HepG2 (cell line): ENCODE measurements around the gene DHX34. TPM values are rescaled to one million over a fixed set of nuclear protein-coding genes. Genes with fewer than 3 reads are reported as not detected.
A peak's percentile ranks its signal among the peaks of the same experiment; 100 is the strongest.
"Not testable (repeated sequence)": the region's sequence is repeated elsewhere in the genome, so short reads cannot be mapped to it uniquely, and the experiment has no call there.

Source experiments
- ATAC-seq: fragments of 200-7000 bp; cut with Tn5 transposase; 3 replicates; pipeline ENCODE4 v1.9.1; 2020; ENCODE audit warnings: mild to moderate bottlenecking, moderate library complexity
- BruUV-seq: library from RNA; stranded (reverse); fragments of 400-500 nt; replicated peaks from 2 replicates; lab custom pipeline; 2021; lab: Mats Ljungman, UMichigan
- CTCF ChIA-PET: fragments of 300-600 bp; formaldehyde crosslinking; extraction: SDS; loops from one replicate; lab custom pipeline; 2021; ENCODE audit warnings: low total read pairs, inconsistent platforms, low intra/inter-chr PET ratio; lab: Yijun Ruan, JAX
- POLR2A ChIA-PET: fragments of 350-600 bp; sonication (Branson Sonifier 250); formaldehyde crosslinking; loops from one replicate; lab custom pipeline; 2020; ENCODE audit warnings: antibody characterized with exemption, inconsistent platforms; lab: Yijun Ruan, JAX
- DNase-seq: peaks from one replicate; pipeline ENCODE4 v3.0.0-alpha.2; 2015; ENCODE audit warnings: low spot score
- FAIRE-seq: peaks from 3 replicates; lab custom pipeline; 2011; peaks lifted over from hg19 to GRCh38; lab: Jason Lieb, UNC
- H2AFZ ChIP-seq: one replicate; pipeline ENCODE4 v1.6.1; 2011; ENCODE audit warnings: low read length, inconsistent platforms
- H3K27ac ChIP-seq: fragments of 300-600 bp; 3 replicates; pipeline ENCODE4 v1.8.0; 2011; ENCODE audit warnings: mixed run types, mild to moderate bottlenecking, mixed read lengths, low read length, inconsistent platforms; ENCODE audit not compliant: insufficient read depth; ENCODE audit errors: extremely low read length
- H3K27me3 ChIP-seq, 2 experiments: fragments of 200-600 bp in 1 of 2; 2 replicates in 1 of 2; 3 replicates in 1 of 2; pipeline versions ENCODE4 v1.6.0 to v1.8.0; 2011; ENCODE audit warnings: low read length in 2 of 2, mild to moderate bottlenecking in 2 of 2, moderate library complexity in 2 of 2, inconsistent platforms in 1 of 2; ENCODE audit not compliant: insufficient read depth in 2 of 2, control insufficient read depth in 1 of 2
- H3K36me3 ChIP-seq, 2 experiments: fragments of 200-600 bp in 1 of 2; replicated peaks in 1 of 2; 2 replicates in 1 of 2; 3 replicates in 1 of 2; pipeline versions ENCODE4 v1.5.1 to v1.8.0; 2011; ENCODE audit warnings: low read length in 2 of 2, inconsistent platforms in 1 of 2; ENCODE audit not compliant: insufficient read depth in 2 of 2, control insufficient read depth in 1 of 2
- H3K4me1 ChIP-seq: 2 replicates; pipeline ENCODE4 v1.5.1; 2012; ENCODE audit warnings: low read length, inconsistent platforms; ENCODE audit not compliant: insufficient read depth
- H3K4me2 ChIP-seq: 2 replicates; pipeline ENCODE4 v1.6.0; 2011; ENCODE audit warnings: low read depth, low read length, inconsistent platforms
- H3K4me3 ChIP-seq, 3 experiments: fragments of 200-600 bp in 1 of 3; sonication (generic), shearing (Covaris generic) in 1 of 3; replicated peaks in 1 of 3; 2 replicates each; pipeline ENCODE4 v1.5.1; 2011 to 2016; ENCODE audit warnings: low read length in 3 of 3, inconsistent platforms in 2 of 3, low read depth in 2 of 3, mild to moderate bottlenecking in 2 of 3, control low read depth in 1 of 3, mixed read lengths in 1 of 3; ENCODE audit not compliant: insufficient read depth in 1 of 3
- H3K79me2 ChIP-seq: one replicate; pipeline ENCODE4 v1.6.1; 2011; ENCODE audit warnings: low read length, inconsistent platforms; ENCODE audit not compliant: insufficient read depth
- H3K9ac ChIP-seq: 2 replicates; pipeline ENCODE4 v1.6.0; 2011; ENCODE audit warnings: mild to moderate bottlenecking, low read depth, low read length, inconsistent platforms; ENCODE audit not compliant: insufficient read depth
- H3K9me3 ChIP-seq: 2 replicates; pipeline ENCODE4 v1.5.1; 2012; ENCODE audit warnings: mild to moderate bottlenecking, low read length
- H4K20me1 ChIP-seq: 2 replicates; pipeline ENCODE4 v1.6.0; 2011; ENCODE audit warnings: inconsistent platforms, mild to moderate bottlenecking, low read length, moderate library complexity; ENCODE audit not compliant: insufficient read depth
- ADNP ChIP-seq: sonication (generic); formaldehyde crosslinking; IDR thresholded peaks from 2 replicates; pipeline ENCODE4 v1.4.0; 2020; ENCODE audit warnings: missing genetic modification reagents
- ELF3 ChIP-seq: IDR thresholded peaks from 2 replicates; pipeline ENCODE4 v1.6.1; 2016; ENCODE audit warnings: missing genetic modification reagents, missing compliant biosample characterization
- ETV5 ChIP-seq: IDR thresholded peaks from 2 replicates; pipeline ENCODE4 v1.6.1; 2018; ENCODE audit warnings: missing biosample characterization, missing genetic modification reagents, inconsistent platforms, borderline replicate concordance
- GABPA ChIP-seq, 2 experiments: IDR thresholded peaks; 2 replicates each; pipeline ENCODE4 v1.6.1; 2011 to 2016; ENCODE audit warnings: low read depth in 2 of 2, low read length in 1 of 2, missing biosample characterization in 1 of 2, missing genetic modification characterization in 1 of 2
- TFAP4 ChIP-seq: sonication (generic); IDR thresholded peaks from 2 replicates; pipeline ENCODE4 v1.6.1; 2016; ENCODE audit warnings: low read depth, borderline replicate concordance
- ZNF281 ChIP-seq: sonication (generic); formaldehyde crosslinking; IDR thresholded peaks from 2 replicates; pipeline ENCODE4 v1.4.0; 2020; ENCODE audit warnings: missing genetic modification reagents, borderline replicate concordance
- ZNF768 ChIP-seq: sonication (generic); formaldehyde crosslinking; IDR thresholded peaks from 2 replicates; pipeline ENCODE4 v1.4.0; 2020; ENCODE audit warnings: missing genetic modification reagents
- ZNF770 ChIP-seq: sonication (generic); formaldehyde crosslinking; IDR thresholded peaks from 2 replicates; pipeline ENCODE4 v1.5.0; 2020; ENCODE audit warnings: mild to moderate bottlenecking, missing genetic modification reagents
- WGBS: methylation state at CpG from one replicate; pipeline ENCODE4 v1.1.6; 2017; ENCODE audit warnings: low lambda C conversion rate; 5-methylcytosine and 5-hydroxymethylcytosine counted together
- in situ Hi-C: cut with HindIII; loops from 2 replicates; pipeline ENCODE4 v1.10.0; 2017; ENCODE audit warnings: low pct_unique_long_range_greater_than_20kb; ENCODE audit not compliant: extremely low pct_ligation_motif_present
- intact Hi-C: fragments of 100-400 bp; cut with micrococcal nuclease; formaldehyde crosslinking; loops from one replicate; pipeline ENCODE4 v1.10.0; 2022; ENCODE audit not compliant: unreplicated experiment
- polyA plus RNA-seq, 8 experiments: library from polyadenylated mRNA; depleted of rRNA in 3 of 8; stranded (reverse) in 7 of 8; unstranded in 1 of 8; fragments of >200 nt; fragmentation: Illumina TruSeq in 4 of 8; extraction: Trizol in 4 of 8; gene quantifications; 2 replicates each; pipeline versions ENCODE4 v1.2.1 to v1.2.3, GENCODE V29; 2011 to 2016; ENCODE audit warnings: low read depth in 4 of 8, missing spikeins in 1 of 8, mixed read lengths in 1 of 8; ENCODE audit not compliant: insufficient read depth in 1 of 8
- total RNA-seq, 5 experiments: library from RNA; depleted of rRNA; stranded (reverse); fragments of >200 nt; fragmentation: Illumina TruSeq; extraction: Trizol; gene quantifications; 2 replicates each; pipeline ENCODE4 v1.2.3, GENCODE V29; 2016; ENCODE audit warnings: low read depth in 1 of 5

DHX34 gene
- total and polyA plus RNA-seq, 2 of the 13 experiments (the other 11 are each of a cell fraction or from before 2014, with no cell fraction given) = 9.2 to 12.0 TPM

GRCh38 chr19:47336765-47337718 is 12.1 kb upstream of the DHX34 start:
- ATAC-seq = peak; percentile 37; the same call in 2 of the 3 replicates
- H3K9ac ChIP-seq; DNase-seq; H3K4me3 ChIP-seq; intact Hi-C loops; H4K20me1 ChIP-seq; H3K79me2 ChIP-seq; H3K36me3 ChIP-seq; H3K27me3 ChIP-seq; H3K27ac ChIP-seq; BruUV-seq; H2AFZ ChIP-seq; H3K9me3 ChIP-seq; TF ChIP-seq GABPA (IDR thresholded peaks at IDR 0.05; ENCODE audit: low read depth, low read length): not testable (repeated sequence)
- POLR2A ChIA-PET = interaction anchor here (1.6 kb wide), 1 partner anchor 12 kb away, joined by 3 read pairs; the partner anchor contains the start of gene DHX34
- 30% methylated on average over 17 of the region's 18 CpGs for WGBS
- 0 out of 2 replicates have a peak, but pooled peaks have one; percentile 44 for TF ChIP-seq GABPA (CRISPR knock-in tag; IDR thresholded peaks at IDR 0.05; ENCODE audit: low read depth)
- peak; percentile 73; the same call in 1 of the 2 replicates for TF ChIP-seq ZNF768
- TF ChIP-seq ZNF770 (CRISPR knock-in tag) = peak; percentile 69; the same call in 1 of the 2 replicates
- 0 out of 2 replicates have a peak, but pooled peaks have one; percentile 22 for TF ChIP-seq ADNP (CRISPR knock-in tag)
- peak; percentile 50; the same call in 1 of the 2 replicates for TF ChIP-seq ETV5 (CRISPR knock-in tag)
- peak; percentile 48; the same call in 1 of the 2 replicates for TF ChIP-seq TFAP4
- TF ChIP-seq ZNF281 (CRISPR knock-in tag) = peak; percentile 62; the same call in 1 of the 2 replicates
- TF ChIP-seq ELF3 = 0 out of 2 replicates have a peak, but pooled peaks have one; percentile 25
- TF ChIP-seq, all 625 proteins: peak for 8; not testable (repeated sequence) for 617
- H3K4me1 ChIP-seq = peaks cover 20% of the 10 kb centered on the region
- FAIRE-seq, in situ Hi-C loops, CTCF ChIA-PET: not testable (repeated sequence)
- H3K4me2 ChIP-seq = peak overlapping the region; percentile 51; the same call in 1 of the 2 replicates
